ENCODE measurements around the gene ZDHHC11B.

The ZDHHC11B gene

DNA sequence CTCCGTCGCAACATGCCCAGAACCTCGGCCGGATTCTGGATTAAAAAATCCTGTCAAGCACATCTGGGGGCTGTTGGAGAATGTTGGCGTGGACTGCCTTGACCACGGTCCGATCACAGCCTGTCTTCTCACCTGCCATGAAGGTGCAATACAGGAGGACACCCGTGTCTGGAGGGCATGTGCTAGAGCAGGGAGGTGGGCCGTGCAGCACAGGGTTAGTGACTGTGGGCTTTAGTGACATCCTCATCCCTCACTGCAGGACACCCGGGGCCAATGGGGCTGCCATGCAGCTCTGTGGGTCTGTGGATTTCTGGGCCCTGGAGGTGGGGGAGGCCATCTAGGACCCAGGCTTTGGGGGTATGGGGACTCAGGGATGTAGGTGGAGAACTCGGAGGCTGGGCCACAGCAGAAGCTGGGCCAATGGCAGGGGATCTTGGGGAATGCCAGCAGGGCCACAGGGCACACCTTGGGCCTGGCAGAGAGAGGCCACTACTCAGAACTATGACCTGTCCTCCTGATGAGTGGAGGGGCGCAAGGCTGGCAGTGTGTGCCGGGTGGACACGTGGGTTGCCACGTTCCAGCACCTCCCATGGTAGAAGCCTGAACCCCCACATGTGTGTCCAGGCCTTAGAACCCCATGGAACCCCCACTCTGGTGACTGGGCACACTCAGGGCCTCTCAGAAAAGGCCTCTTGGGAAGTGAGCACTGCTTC lies 23.3 kb downstream of the ZDHHC11B start:
- TF ChIP-seq, protein P1, sequence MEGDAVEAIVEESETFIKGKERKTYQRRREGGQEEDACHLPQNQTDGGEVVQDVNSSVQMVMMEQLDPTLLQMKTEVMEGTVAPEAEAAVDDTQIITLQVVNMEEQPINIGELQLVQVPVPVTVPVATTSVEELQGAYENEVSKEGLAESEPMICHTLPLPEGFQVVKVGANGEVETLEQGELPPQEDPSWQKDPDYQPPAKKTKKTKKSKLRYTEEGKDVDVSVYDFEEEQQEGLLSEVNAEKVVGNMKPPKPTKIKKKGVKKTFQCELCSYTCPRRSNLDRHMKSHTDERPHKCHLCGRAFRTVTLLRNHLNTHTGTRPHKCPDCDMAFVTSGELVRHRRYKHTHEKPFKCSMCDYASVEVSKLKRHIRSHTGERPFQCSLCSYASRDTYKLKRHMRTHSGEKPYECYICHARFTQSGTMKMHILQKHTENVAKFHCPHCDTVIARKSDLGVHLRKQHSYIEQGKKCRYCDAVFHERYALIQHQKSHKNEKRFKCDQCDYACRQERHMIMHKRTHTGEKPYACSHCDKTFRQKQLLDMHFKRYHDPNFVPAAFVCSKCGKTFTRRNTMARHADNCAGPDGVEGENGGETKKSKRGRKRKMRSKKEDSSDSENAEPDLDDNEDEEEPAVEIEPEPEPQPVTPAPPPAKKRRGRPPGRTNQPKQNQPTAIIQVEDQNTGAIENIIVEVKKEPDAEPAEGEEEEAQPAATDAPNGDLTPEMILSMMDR (IDR thresholded peaks at IDR 0.05; ENCODE audit: low read depth, low read length, missing control alignments), result no peak
- H3K4me3 ChIP-seq (ENCODE audit: low read depth, low read length), result no peak overlapping the region
- DNase-seq (ENCODE audit: low read depth), result no peak

DNA sequence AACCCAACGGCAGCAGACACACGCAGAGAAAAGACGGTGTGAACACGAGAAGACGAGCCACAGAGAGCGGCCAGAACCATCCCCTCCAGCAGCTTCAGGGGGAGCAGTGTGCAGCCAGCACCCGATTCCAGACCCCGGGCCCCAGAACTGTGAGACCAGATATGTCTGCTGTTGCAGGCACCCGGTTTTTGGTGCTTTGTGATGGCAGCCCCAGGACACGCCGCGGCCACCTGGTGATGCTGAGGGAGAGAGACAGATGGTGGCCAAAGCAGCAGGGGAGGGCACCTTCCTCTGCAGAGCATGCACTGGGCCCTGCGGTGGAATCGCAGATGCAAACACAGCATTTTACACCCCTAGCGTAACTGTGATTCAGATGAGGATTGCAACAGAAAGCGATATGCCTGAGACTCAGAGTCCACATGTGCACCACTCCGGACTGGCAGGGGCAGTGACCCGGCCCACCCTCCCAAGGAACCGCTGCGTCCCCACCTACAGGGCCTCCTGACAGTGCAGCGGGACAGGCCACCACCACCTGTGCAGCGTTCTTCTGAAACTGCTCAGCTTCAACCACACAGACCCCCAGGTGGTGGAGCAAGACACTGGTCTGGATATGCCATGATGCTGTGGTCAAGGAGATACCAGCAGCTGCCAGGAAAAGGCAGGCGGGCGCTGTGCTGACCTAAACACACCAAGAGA lies 24.0 kb downstream of the ZDHHC11B start:
- TF ChIP-seq, protein P1 (IDR thresholded peaks at IDR 0.05; ENCODE audit: low read depth, low read length, missing control alignments), result no peak
- no peak for DNase-seq (ENCODE audit: low read depth)
- no peak overlapping the region for H3K4me3 ChIP-seq (ENCODE audit: low read depth, low read length)

DNA sequence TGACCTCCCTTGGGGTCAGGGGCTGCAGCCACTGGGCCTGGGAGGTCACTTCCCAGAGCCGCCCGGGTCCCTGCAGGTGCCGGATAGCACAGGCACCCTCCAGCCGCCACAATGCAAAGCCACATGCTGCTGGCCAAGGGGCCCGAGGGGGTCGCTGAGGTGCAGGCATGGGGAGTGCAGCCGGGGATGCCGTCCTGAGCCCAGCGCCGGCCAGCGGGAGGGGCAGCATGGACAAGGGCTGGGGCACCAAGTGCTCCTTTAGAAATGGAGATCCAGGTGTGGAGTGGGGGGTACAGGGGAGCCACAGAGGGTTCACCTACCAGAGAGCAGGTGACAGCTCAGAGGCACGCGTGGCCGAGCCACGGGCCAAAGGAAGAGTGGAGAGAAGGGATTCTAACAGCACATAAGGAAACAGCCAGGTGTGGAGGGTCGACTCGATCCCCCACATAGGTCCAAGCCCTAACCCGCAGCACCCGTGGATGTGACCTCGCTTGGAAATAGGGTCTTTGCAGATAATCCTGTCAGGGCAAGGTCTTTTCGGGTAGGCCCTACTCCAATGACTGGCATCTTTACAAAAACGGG lies 24.7 kb downstream of the ZDHHC11B start:
- H3K4me3 ChIP-seq (ENCODE audit: low read depth, low read length), result no peak overlapping the region
- TF ChIP-seq, protein P1 (IDR thresholded peaks at IDR 0.05; ENCODE audit: low read depth, low read length, missing control alignments), result no peak
- DNase-seq (ENCODE audit: low read depth), result no peak

DNA sequence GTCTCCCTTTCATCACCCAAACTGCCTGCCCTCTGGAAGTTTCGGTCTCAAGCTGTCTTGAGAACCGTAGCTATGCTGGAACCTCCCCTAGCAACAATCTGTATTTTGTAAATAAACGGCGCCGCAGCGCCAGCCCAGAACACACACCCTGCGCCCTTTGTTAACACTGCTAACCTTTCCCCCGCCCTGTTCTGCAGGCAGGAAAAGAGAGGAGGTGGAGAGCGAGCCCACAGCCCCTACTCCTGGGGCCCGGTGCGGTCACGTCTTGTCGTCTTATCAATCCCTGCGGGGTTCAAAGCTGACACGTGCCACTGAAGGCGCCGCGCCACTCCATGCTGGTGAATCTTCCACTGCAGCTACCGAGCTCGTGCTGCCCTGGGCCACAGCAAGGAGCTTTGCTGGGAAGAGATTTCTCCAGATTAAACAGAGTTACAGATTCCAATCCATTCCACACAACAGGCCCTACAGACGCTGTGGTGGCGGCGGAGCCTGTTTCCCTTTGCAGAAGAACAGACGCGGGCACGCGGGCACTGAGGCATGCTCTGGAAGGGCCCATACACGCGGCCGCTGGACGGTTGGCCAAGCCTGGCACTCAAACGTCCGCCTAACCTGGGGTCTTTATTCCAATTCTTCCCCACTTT lies 25.3 kb downstream of the ZDHHC11B start:
- TF ChIP-seq, protein P1 (IDR thresholded peaks at IDR 0.05; ENCODE audit: low read depth, low read length, missing control alignments), result no peak
- DNase-seq (ENCODE audit: low read depth), result no peak

DNA sequence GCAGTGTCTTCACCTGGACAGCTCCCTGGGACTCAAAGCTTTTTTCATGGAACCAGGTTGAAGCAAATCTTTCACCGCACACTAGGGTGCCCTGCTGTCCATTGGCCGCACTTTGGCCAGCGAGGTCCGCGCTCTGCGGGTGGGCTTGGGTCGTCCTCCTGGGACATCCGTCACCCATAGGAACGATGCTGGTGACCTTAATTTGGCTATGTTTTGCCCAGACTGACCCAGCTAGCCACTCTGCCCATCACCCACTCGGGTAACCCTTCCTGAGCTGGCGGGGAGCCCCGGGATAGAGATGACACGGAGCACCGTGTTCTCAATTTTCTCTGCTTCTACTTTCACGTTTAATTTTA lies 25.9 kb downstream of the ZDHHC11B start:
- H3K4me3 ChIP-seq (ENCODE audit: low read depth, low read length), result no peak overlapping the region
- TF ChIP-seq, protein P1 (IDR thresholded peaks at IDR 0.05; ENCODE audit: low read depth, low read length, missing control alignments), result no peak
- DNase-seq (ENCODE audit: low read depth), result no peak

More for the DNA sequence above, 25.3 kb downstream of the ZDHHC11B start:
- no peak overlapping the region for H3K4me3 ChIP-seq (ENCODE audit: low read depth, low read length)

DNA sequence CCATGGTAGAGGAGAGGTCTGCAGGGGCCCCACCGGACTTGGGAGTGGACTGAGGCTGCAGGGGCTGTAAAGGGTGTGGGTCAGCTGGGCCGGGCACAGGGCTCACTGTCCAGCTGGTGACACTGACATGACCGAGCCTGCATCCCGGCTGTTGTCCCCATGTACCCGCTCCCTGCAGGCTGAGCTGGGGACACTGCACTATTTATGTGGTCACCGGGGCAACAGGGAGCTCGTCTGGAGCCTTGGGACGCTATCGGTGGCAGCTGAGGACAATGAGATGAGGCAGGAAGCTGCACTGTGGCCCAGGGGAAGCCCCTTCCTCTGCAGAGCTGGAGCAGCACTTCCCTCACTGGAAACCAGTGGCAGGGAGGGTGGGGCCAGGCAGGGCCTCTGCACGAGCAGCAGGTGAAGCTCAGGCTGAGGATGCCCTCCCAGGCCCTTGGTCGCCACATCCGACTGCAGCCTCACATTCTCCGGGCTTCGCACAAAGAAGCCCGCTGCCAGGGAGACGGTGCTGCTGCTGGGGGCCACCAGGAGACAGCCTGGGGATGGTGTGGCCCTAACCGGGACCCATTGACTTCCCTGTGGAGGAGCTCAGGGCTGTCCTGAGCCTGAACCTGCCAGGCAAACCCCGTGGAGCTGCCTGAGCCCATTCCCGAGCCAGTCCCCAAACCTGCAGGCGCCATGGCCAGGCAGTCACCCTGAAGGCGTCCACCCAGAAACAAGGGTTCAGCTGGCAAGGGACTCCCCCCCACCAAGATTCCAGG lies 26.4 kb downstream of the ZDHHC11B start:
- H3K4me3 ChIP-seq (ENCODE audit: low read depth, low read length), result no peak overlapping the region
- DNase-seq (ENCODE audit: low read depth), result no peak
- TF ChIP-seq, protein P1 (IDR thresholded peaks at IDR 0.05; ENCODE audit: low read depth, low read length, missing control alignments), result no peak

Data from GM12864 (cell line).